HG02885 (cell line): Measurements from ENCODE around the gene SOX6.

Experiments used
- ATAC-seq: cut with Tn5 transposase; IDR thresholded peaks from one replicate; pipeline ENCODE4 v1.9.1; 2021; ENCODE audit warnings: mild to moderate bottlenecking; ENCODE audit not compliant: unreplicated experiment, poor library complexity

SOX6 gene

DNA sequence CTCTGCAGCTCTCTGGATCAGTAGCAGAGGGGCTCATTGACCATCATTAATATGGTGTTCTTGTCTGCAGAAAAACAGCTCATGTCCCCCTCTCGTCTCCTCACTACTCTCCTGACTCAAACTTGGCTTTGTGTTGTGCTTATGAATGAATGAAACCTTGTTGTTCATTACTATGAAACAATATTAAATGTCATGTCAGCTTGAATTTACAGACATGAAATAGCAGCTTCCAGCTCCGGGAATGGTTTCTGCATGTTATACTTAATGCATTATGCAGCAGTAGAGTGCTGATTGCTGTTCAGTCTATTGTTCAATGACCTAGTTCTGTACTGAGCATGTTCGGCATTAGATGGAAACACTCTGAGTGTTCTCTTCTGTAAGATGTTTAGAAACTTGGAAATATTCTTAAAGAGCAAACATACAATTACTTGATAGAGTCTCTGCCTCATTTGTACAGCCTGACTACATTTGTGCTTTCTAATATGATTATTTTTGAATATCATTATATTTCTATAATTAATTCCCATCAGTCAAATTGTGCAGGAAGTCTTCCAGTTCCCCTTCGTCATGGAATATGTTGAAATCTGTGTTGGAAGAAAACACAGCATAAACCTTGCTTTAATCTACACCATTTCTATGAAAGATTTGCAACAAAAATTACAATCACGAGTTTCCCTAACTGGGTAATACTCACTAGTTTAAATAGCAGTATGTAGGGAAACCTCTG, 340.4 kb downstream of the SOX6 start:
- ATAC-seq = no peak

DNA sequence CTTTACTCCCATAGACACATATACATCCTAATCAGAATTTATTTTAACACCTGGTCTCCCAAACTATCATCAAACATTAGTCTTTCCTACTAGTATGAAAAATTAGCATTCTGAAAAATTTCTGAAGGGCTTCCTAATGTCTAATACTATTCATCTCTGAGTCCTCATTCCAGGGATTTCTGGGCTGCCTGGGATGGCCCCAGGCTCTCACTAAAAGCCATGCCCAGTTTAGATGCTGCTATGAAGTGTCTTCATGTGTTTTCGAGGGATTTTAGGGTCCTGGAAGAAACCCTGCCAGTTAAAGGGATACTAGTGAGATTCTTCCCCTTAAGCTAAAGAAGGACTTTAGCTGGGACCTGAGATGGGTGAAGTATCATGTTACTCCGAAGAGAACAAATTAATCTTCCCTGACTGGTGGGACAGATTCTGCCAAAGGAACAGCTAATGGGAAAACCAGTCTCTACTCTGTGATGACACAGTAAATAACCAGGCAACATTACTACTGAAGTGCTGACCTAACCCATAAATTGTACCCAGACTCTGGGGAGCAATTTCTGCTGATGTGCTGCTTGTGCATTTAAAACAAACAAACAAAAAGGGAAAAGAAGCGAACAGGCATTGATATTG, 342.6 kb downstream of the SOX6 start:
- ATAC-seq = no peak

DNA sequence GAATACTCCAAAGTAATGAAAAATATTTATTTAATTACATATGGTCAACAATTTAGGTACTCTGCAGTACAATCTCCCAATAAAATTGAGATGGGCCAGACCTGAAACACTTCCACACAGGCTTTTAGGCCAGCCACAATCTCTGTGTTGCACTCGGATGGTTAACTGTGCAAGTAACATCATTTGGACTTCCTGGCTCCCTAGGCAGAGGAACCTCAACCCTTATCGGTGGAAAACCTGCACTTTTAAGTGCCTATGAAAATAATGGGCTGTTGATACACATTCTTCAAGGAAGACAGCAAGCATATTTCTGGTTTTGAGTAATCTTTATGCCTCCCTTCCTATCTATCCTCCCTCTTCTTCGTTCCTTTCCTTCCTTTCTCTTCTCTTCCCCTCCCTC, 343.1 kb downstream of the SOX6 start:
- ATAC-seq = no peak

DNA sequence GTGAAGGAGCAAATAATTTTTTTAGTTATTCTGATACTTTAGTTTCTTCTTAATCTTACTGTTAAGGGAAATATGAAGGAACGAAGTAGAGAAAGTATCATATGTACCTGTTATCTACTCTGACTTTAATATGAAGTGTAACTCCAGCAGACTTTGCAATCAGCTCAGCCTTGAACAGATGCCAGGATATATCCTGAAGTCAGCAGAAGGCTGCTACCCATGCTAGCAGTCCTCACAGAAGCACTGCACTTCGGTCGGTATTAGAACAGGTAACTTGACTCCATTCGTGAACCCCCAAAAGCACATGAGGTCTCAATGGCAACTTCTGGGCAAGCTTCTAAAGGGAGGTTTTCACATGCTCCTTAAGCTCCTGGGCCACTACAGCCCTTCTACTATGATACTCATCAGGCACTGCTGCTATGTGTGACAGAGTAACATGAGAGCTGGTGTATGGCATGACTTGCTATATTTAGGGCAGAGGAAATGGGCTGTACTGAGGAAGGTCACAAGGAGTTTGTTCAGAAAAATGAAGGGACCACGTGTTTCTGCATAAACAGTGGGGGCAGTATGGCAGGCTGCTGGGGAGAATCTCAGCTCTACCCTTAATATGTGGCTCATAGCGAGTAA, 344.1 kb downstream of the SOX6 start:
- ATAC-seq = no peak

DNA sequence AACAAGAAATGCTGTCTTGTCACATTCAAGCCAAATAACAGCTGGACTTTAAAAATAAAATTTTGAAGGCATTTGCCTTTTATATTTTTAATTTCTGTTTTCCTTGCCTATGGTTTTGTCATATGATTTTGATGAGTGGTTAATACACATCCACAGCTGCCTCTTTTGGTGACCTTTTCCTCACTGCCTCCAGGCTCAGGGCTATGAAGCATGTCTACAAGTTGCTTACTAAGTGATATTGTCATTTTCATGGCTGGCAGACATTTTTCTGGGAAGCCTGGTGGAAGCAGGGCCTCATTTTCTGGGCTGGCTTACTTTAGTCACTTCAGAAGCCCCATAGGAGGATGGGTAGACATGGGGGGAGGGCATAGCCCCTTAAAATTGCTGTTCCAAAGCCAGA, 344.9 kb downstream of the SOX6 start:
- no peak for ATAC-seq

DNA sequence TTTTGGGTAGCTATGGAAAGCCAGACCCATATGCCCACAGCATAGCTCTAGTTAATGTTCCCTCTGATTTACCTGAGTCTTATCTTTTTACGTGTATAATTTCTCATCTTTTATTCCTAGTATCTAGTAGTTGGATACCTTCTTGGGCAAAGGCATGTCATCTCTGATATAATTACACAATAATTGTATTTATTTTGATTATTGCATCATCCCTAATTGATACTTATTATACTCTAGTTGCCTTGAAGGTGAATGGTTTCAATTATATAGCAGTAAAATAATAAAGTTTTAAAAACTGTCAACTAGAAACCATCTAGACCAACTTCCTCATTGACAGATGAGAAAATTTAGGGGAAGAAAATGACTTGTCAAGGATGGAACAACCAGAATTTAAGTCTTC, 347.3 kb downstream of the SOX6 start:
- no peak for ATAC-seq

DNA sequence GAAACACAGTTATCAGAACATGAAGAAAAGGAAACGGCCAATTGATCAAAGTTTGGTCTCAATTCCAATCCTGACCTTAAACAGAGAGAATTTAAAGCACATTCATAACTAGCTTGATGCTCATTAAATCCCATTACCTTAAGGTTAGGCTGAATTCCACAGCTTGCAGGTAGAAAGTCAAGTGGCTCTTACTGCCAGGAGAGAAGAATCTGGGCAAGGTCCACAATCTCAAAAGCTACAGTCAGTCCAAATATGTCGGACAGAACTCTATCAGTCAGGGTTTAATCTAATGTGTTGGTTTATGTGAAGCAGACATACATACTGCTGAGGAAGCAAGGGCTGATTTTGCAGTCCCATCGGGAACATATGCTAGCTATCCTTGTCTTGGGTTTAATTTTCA, 348.8 kb downstream of the SOX6 start:
- no peak for ATAC-seq

DNA sequence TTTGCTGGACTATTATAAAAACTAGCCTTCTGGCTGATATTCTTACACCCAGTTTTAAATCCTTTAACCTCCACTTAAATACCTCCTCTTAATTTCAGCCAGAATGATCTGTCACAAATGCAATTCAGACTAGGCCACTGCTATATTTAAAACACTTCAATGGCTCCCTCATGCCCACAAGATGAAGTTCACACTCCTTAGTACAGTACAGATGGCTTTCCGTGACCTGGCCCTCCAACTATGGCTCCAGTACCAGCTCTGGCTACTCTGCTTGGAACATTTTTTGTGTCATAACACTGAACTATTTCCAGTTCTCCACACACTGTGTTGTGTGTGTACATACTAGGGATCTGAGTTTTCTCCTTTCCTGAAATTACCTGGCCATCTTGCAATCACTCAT, 353.4 kb downstream of the SOX6 start:
- ATAC-seq = no peak

DNA sequence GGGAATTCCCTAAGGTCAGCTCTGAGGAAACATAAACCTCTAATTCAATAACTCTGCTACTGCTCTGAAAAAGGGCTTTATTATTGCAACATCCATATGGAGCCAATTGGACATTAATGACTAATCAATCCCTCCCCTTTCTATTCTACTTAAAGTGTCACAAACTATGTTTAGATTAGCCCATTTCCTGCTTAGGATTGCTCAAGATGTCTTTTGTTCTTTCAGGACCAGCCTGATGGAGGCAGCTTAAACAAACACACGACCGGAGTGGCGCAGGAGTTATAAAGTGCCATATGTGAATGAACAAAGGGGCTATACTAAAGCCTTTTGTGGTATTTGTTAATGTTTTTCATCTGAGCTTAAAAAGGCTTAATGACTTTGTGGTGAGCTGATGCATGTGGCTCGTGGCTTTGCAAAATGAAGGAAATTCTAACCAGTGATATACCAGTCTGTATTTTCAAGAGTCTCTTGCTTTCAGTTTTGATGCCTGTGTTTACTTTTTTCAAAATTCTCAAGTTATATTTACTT, 354.4 kb downstream of the SOX6 start:
- ATAC-seq = no peak

DNA sequence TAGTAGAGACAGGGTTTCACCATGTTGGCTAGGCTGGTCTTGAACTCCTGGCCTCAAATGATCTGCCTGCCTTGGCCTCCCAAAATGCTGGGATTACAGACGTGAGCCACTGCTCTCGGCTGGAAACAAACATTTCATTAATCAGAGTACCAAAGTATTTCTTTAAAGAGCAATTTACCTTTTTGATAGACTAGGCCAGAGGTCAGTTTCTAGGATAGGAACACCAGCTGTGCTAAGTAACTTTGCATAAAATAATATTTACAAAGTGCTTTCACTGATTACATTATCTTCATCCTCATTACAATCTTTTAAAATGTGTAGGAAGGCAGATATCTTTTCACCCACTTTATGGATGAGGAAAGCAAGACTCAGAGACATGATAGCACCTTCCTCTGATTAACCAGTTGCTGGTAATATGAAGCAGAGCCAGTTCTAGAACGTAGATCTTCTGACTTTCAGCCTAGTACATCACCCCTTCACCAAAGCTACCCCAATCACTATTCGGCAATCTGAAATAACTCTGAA, 355.2 kb downstream of the SOX6 start:
- no peak for ATAC-seq

DNA sequence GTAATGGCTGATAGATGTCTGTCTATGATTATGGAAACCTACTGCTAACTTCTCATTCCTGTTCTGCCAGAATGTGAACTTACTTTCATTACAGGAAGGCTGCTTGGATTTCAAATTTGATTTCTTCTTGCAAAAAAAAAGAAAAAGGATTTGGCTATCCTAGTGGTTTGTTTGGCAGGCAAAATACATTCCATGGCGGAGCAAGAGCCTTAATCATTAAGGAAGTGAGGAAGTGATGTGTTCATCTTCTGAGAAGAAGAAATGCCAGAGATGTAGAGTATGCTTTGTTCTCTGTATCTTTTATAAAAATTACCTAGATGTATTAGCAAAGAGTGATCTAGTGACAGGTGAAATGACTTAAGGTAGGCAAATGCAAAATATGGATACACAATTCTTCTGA, 356.3 kb downstream of the SOX6 start:
- ATAC-seq = no peak

DNA sequence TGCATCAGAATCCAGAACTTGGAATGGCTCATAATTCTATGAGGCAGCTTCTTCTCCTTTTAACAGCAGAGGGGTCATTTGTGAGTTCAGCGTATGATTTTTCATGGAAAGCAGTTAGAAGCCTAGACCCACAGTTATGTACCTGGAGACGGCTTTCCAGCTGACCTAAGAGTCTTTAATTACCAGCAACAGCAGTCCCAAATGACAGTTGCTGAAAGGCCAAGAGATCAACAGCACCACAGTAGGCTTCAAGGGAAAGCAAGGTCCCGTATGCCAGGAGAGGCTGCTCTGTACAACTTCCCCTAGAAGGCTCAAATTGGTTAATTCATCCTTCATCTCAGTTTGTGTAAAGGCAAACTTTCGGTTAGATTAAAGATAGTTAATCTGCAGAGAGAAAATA, 363.0 kb downstream of the SOX6 start:
- no peak for ATAC-seq

DNA sequence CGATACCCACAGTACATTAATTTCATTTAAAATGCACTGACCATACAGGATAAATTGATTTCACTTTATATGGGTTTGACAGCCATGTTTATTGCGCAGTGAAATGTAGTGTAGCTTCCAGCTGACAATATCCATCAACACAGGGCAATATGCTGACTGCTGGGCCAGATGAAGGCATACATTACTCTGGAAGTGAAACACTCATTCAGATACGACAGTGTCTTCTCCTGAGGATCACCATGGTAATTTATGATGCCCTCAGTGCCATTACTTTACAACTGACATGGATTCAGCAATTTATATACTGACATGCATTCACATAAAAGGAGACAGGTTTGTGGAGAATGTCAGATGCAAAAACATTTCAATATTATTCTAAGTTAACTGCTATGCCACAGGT, 365.1 kb downstream of the SOX6 start:
- no peak for ATAC-seq

DNA sequence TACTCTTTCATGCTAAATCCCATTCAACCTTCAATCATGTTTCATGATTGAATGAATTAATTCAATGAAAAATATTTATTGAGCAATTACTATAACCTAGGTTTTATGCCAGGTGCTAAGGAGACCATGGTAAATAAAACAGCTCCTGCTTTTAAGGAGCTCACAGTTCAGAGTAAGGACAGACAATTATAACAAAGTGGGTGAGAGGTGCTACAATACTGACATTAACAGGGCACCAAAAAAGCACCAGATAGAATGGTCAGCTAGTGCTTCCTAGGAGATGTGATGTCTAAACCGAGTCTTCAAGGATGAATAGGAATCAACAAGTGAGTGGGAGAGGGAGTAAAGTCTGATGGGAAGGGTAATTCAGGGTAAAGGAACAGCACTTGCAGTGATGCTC, 366.7 kb downstream of the SOX6 start:
- no peak for ATAC-seq

DNA sequence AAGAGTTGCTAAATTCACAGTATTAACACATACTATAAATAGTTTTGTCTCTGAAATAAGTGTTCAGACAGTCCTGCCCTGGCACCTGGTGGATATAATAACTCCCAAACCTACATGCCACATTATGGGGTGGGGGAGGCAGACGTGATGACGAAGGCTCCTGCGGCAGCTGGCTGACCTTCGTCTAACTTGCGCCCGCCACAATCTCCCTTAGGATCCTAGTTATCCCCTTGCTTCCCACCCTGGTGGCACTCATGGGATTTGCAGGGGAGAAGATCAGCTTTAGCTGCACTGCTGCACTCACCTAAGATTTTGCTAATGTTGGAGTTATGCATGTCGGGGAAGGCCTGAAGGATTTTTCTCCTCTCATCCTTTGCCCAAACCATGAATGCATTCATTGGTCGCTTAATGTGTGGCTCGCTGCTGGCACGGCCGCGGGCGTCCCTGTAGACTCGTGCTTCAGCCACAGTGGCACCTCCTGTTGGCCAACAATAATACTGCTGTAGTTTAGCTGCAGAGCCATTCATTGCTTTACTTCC, 367.6 kb downstream of the SOX6 start:
- ATAC-seq = no peak

DNA sequence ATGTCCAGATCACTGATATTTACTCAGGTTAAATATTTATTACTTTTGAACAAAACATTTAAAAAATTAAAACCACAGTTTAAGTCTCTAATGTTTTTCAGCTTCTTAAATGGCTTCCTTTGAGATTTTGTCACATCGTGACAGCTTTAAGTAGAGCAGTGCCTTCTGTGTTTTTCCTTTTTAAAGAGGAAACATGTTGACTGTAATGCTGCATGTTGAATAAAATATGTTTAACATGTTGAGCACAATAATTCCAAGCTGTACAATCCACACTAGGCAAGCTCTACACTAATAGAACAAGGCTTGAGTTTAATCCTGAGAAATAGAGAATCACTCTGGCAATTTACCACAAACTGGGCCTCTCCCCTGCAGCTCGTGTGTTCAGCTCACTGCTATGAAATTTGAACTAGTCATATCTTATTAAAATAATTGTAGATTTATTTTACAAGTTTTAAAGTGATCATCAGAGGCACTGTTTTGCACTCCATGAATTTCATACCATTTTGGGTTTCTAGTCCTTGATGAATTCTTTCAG, 368.3 kb downstream of the SOX6 start:
- ATAC-seq = no peak

DNA sequence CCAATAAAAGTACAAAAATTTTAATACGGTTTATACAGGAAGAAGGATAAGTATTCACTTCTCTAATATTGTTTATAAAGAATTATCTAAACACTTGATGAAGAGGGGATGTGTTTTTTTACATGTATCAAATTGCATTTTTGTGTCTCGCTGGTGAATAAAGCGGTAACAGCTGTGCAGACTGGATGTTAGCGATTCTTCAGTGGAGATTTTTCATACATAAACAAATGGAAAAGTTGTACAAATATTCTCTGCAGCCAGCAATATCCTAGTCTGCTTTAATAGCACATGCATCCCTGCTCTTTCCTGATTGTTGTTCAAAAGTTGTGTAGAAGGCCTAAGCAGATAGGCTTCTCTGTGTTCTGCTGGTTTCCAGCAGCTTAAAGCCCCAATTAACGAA, 369.3 kb downstream of the SOX6 start:
- no peak for ATAC-seq

DNA sequence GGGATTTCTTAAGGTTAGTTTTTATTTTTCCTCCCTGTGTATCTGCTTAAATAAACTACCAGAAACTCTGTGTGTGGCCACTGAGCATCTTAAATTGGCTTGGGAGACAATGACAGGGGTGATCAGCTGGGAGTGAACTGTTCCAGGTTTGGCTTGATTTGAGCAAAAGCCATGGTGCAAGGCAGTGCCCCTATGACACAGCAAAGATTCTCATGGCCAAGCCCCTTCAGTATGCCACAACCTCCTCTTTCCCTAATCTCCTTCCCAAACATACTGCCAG, 370.5 kb downstream of the SOX6 start:
- no peak for ATAC-seq

DNA sequence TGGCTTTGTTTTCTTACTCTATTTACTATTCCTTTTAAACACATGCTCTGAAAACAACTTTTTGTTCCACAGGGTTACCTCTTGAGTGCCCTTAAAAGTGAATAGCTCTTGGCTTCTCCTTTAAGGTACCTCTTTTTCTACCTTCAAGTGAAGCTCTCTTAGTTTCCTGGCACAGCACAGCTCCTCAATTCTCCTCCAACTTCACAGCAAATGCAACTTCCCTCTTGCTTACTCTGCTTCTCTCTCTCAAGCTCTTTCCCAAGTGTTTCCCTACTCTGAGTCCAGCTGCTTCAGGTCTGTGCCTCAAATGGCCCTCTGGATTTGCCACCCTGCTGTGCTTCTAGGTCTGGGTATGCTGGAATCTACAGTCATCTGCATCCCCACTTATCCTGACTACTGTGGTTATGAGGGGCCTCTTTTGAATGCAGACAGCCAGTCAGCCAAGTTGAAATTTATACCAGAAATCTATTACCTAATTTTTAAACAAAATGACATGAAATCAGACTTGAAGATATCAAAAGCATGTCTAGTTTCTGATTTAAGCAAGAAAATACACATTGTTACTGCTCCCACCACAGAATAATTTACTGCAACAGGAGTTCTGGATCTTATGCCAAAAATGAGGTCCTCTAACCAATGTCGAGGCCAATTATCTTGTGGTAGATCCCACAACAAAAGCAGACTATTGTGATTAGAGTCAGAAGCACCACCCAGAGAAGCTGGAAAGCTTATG, 371.1 kb downstream of the SOX6 start:
- no peak for ATAC-seq

DNA sequence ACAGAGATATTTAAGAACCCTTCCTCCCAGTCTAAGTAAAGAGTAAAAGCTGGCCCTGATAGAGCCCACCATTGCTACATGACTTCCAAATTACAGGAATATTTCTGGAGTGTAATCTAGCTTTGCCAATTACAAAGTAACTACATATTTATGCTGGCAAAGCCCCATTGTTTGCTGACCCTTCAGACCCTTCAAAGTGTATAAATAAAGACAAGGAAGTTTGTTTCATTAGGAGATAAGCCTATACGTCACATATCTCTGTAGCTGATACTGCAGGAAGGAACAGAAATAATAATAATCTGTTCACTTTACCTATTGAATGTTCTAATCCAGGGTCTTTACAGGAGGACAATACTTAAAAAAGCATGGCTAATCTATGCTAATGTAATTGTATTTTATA, 375.1 kb downstream of the SOX6 start:
- no peak for ATAC-seq
